ENCODE results near the gene EPHB1.

The EPHB1 gene

GRCh38 chr3:135131290-135131689 lies 336.2 kb downstream of the EPHB1 start:
- H3K4me3 ChIP-seq (ENCODE audit: low read length), result no peak overlapping the region
- no peak for TF ChIP-seq ZNF274 (IDR thresholded peaks at IDR 0.05; ENCODE audit: low read depth, low read length)

- no peak for TF ChIP-seq ZNF274 (IDR thresholded peaks at IDR 0.05; ENCODE audit: low read depth, low read length)
- H3K4me3 ChIP-seq (ENCODE audit: low read length), result no peak overlapping the region
Measured at GRCh38 chr3:135133905-135134683, 339.0 kb downstream of the EPHB1 start.

- no peak overlapping the region for H3K4me3 ChIP-seq (ENCODE audit: low read length)
- no peak for TF ChIP-seq ZNF274 (IDR thresholded peaks at IDR 0.05; ENCODE audit: low read depth, low read length)
Measured at GRCh38 chr3:135134684-135135075, 339.6 kb downstream of the EPHB1 start.

- no peak for TF ChIP-seq ZNF274 (IDR thresholded peaks at IDR 0.05; ENCODE audit: low read depth, low read length)
- no peak overlapping the region for H3K4me3 ChIP-seq (ENCODE audit: low read length)
Measured at GRCh38 chr3:135135445-135135844, 340.4 kb downstream of the EPHB1 start.

- no peak overlapping the region for H3K4me3 ChIP-seq (ENCODE audit: low read length)
- no peak for TF ChIP-seq ZNF274 (IDR thresholded peaks at IDR 0.05; ENCODE audit: low read depth, low read length)
Measured at GRCh38 chr3:135136361-135137100, 341.5 kb downstream of the EPHB1 start.

GRCh38 chr3:135137296-135137695 lies 342.2 kb downstream of the EPHB1 start:
- TF ChIP-seq ZNF274 (IDR thresholded peaks at IDR 0.05; ENCODE audit: low read depth, low read length), result no peak
- H3K4me3 ChIP-seq (ENCODE audit: low read length), result no peak overlapping the region

- no peak for TF ChIP-seq ZNF274 (IDR thresholded peaks at IDR 0.05; ENCODE audit: low read depth, low read length)
- H3K4me3 ChIP-seq (ENCODE audit: low read length), result no peak overlapping the region
Measured at GRCh38 chr3:135138776-135139175, 343.7 kb downstream of the EPHB1 start.

- TF ChIP-seq ZNF274 (IDR thresholded peaks at IDR 0.05; ENCODE audit: low read depth, low read length), result no peak
- H3K4me3 ChIP-seq (ENCODE audit: low read length), result no peak overlapping the region
Measured at GRCh38 chr3:135140591-135140990, 345.5 kb downstream of the EPHB1 start.

- no peak overlapping the region for H3K4me3 ChIP-seq (ENCODE audit: low read length)
- no peak for TF ChIP-seq ZNF274 (IDR thresholded peaks at IDR 0.05; ENCODE audit: low read depth, low read length)
Measured at GRCh38 chr3:135141160-135141559, 346.1 kb downstream of the EPHB1 start.

GRCh38 chr3:135141672-135142071 lies 346.6 kb downstream of the EPHB1 start:
- TF ChIP-seq ZNF274 (IDR thresholded peaks at IDR 0.05; ENCODE audit: low read depth, low read length), result no peak
- H3K4me3 ChIP-seq (ENCODE audit: low read length), result no peak overlapping the region

GRCh38 chr3:135142530-135142929 lies 347.5 kb downstream of the EPHB1 start:
- TF ChIP-seq ZNF274 (IDR thresholded peaks at IDR 0.05; ENCODE audit: low read depth, low read length), result no peak
- H3K4me3 ChIP-seq (ENCODE audit: low read length), result no peak overlapping the region

- H3K4me3 ChIP-seq (ENCODE audit: low read length), result no peak overlapping the region
- no peak for TF ChIP-seq ZNF274 (IDR thresholded peaks at IDR 0.05; ENCODE audit: low read depth, low read length)
Measured at GRCh38 chr3:135143474-135143873, 348.4 kb downstream of the EPHB1 start.

- TF ChIP-seq ZNF274 (IDR thresholded peaks at IDR 0.05; ENCODE audit: low read depth, low read length), result no peak
Measured at GRCh38 chr3:135145581-135145980, 350.5 kb downstream of the EPHB1 start.

GRCh38 chr3:135147657-135148056 lies 352.6 kb downstream of the EPHB1 start:
- H3K4me3 ChIP-seq (ENCODE audit: low read length), result no peak overlapping the region
- TF ChIP-seq ZNF274 (IDR thresholded peaks at IDR 0.05; ENCODE audit: low read depth, low read length), result no peak

More at GRCh38 chr3:135145581-135145980, 350.5 kb downstream of the EPHB1 start:
- no peak overlapping the region for H3K4me3 ChIP-seq (ENCODE audit: low read length)

GRCh38 chr3:135148398-135149020 lies 353.4 kb downstream of the EPHB1 start:
- H3K4me3 ChIP-seq (ENCODE audit: low read length), result no peak overlapping the region
- no peak for TF ChIP-seq ZNF274 (IDR thresholded peaks at IDR 0.05; ENCODE audit: low read depth, low read length)
